Fibroblast of skin of scalp (primary cell): ENCODE results near the gene MARCHF3.
"Not testable (repeated sequence)": the region's sequence is repeated elsewhere in the genome, so short reads cannot be mapped to it uniquely, and the experiment has no call there.

Source experiments
- DNase-seq: peaks from one replicate; pipeline ENCODE4 v3.0.0-alpha.2; 2013

MARCHF3 gene

GRCh38 chr5:126949475-126949874 lies 80.9 kb downstream of the MARCHF3 start:
- DNase-seq, result no peak

DNA sequence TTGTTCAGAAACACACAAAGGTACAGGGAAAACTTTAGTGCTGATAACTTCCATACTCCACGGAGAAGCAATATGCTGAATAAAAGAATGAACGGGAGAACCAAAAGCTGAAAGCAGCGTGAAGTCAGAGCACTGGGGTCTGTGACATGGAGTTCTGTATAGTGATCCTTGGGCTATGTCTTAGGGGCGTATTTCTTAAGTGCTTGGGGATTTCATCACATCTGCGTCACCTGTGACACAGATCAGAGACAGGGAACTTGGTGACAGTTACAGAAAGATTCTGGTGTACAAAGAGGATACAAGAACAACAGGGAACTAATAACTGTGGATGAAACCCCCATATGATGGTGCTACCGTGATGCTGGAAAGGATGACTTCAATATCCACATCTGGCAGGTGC lies 81.9 kb downstream of the MARCHF3 start:
- DNase-seq, result no peak

- no peak for DNase-seq
Measured at GRCh38 chr5:126948011-126948355, 82.4 kb downstream of the MARCHF3 start.

DNA sequence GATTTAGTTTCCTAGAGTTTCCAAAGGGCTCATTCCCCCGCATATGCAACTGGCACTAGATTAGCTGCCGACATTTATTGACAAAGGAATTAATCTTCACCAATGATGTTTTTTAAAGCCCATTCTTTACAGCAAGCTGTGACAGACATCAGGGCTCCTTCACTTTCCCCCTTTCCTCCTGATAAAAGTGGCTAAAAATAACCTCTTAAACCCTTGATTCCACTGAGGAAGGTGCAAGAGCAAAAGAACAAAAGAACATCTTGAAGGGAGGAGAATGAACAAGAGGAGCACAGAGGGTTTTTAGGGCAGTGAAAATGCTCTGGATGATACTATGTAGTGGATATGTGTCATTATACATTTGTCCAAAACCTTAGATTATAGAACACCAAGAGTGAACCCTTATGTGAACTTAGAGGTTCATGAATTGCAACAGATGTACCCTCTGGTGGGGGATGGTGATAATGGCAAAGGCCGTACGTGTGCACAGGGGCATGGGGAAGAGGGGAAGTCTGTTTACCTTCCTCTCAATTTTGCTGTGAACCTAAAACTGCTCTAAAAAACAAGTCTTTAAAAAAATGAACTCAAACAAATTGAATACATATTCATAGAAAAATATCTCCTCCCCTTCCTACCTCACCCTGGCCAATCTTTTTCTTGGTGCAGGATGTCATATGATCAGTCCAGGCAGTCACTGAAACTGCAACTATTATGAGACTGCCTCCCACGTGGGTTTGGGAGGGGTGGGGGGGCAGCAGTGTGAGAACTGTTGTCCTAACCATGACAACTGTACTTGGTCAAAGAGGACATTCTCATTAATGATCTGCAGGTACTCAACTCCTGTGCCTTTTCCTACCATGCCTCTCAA lies 83.0 kb downstream of the MARCHF3 start:
- no peak for DNase-seq

DNA sequence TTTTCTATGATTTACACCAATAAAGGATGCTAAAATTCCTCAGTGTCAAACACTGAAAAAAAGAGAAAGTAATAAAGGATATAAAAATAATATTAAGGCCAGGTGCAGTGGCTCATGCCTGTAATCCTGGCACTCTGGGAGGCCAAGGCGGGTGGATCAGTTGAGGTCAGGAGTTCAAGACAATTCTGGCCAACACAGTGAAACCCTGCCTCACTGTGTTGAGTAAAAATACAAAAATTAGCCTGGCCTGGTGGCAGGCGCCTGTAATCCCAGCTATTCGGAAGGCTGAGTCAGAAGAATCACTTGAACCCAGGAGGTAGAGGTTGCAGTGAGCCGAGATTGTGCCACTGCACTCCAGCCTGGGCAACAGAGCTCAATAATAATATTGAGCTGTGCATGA lies 87.5 kb downstream of the MARCHF3 start:
- not testable (repeated sequence) for DNase-seq

DNA sequence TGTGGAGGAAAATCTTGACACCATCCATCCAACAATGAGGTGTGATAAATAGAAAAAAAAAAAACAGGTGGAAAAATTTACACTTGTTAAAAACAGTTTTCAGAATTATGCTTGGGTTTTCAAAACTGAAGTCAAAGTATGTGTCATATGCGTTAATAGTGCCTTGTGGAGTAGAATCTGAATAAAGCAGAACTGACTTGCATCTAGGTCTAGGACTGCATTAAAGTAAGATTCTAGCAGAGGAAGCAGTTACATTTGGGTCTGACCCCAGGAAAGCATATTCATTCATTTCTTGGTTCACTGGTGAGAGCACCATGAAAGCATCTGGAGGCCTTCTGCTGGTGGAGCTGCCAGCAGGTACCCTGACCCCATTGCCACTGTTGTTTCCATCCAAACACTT lies 89.0 kb downstream of the MARCHF3 start:
- DNase-seq, result no peak

- DNase-seq, result peak; percentile 13
Measured at GRCh38 chr5:126939887-126940286, 90.5 kb downstream of the MARCHF3 start.

DNA sequence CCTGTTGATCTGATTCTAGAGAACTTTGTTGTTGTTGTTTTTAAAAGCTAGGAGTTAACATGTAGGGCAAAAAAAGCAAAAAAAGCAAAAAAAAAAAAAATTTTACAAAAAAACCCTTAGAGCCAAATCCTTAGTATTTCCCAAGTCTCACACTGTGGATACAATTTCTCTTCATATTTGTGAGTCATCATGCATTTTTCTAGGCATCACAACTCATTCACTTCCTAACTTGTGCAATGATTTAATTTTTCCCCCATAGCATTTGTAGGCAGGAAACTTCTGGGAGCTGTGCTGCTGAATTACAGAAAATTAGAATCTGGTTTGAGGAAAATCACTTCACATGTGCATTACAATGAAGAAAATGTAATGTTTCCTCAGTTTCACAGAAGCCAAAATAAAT lies 91.9 kb downstream of the MARCHF3 start:
- peak; percentile 83 for DNase-seq

DNA sequence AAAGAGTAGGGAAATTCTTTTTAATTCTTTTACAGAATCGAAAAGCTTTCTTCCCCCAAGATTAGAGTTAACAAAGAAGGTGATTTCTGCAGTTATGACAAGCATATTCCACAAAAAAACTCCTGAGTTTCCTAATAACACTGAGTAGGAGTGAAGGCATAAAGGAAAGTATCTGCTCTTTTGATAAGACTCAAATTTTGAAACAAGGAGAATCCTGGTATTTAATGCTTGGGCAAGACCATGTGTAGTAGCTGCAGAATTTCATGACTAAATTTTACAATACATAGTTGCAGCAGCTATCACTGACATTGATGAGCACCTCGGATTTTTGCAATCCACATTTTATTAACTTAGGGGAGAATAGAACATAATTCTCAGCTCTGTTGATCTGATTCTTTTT lies 92.6 kb downstream of the MARCHF3 start:
- no peak for DNase-seq

DNA sequence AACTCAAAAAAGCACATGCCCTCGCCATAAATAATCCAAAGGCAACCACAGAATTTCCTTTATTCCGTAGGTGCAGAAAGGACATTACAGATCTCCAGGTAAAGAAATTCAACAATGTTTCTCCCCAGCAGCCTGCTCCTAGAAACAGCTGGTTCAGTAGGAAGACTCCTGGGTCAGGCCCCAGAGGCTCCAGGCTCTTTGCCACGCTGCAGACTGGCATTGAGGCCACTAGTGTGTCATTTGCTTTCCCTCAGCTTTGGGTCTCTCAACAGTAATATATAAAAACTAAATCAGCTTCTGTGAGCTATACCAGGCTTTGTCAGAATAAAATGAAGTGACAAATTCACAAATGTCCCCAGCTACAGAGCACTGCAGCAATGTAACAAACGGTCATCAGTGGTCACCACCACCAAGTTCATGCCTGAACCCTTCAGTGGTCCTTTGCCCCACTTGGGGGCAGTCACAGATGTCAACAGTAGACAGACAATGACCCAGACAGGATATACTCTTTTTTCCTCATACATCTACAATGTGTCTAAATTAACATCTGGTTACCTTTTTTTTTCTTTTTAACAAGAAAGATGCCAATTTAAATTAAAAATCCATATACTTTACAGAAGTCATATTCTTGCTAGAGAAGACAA lies 93.5 kb downstream of the MARCHF3 start:
- DNase-seq, result no peak

DNA sequence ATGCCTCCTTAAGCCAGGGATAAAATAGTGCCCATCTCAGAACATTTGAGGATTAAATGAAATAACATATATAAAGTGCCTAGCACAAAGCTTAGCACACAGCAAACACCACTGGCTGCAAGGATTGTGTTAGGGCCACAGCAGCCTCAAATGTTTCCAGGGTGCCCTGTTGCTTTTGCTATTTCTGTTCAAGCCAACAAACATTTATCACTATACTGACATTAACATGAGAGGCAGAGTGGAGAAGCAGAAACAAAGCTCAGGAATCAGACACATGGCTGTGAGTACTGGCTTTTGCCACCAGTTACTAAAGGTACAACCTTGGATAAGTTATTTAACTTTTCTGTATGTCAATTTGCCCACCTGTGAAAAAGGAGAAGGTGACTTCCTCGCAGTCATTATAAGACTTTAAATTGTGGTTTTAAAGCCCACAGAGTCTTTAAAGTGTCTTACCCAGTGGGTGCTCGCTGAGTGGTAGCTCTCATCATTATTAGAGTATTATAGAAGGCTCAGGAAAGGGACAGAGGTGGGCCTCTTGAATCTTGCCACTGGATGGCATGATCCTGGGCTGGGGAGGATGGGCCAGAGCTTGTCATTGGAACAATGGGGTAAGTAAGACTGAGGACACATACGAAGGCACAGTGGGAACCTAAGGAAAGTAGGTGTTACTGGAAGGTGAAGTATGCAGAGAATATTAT lies 98.2 kb downstream of the MARCHF3 start:
- no peak for DNase-seq

GRCh38 chr5:126928041-126928440 lies 102.3 kb downstream of the MARCHF3 start:
- DNase-seq, result no peak

DNA sequence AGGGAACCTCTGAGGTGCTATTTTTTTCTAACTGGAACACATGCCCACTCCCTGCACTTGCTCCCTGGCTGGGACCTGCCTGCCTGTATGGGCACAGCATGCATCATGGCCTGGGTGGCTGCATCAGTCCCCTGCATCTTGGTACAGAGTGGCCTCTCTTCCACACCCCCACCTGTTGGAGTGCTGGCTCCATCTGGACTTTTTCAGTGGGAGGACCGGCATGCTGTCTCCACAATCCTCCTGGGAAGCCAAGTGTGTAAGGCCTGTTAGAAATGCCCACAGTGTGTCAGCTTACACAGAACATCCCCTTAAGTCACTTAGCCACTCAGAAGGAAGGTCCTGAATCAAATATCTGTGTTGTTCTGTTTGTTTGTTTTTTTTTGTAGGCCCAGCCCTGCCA lies 102.9 kb downstream of the MARCHF3 start:
- DNase-seq, result no peak

DNA sequence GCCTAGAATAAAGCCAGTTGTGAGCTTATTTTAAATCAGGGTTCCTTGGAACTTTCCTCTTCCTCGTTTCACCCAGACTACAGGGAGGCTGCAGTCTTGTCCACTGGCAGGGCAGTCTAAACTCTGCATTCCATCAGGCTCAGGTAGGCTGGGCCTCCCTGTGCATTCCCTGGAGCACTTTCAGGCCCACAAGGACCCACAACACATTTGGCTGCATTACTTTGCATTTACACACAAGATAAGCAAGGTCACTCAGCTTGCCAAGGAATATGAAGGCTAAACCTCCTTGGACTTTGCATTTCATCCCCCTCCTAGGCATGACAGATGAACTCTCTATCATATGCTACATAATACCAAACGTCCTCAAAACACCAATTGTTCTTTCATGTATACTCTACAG lies 104.2 kb downstream of the MARCHF3 start:
- DNase-seq, result no peak

GRCh38 chr5:126925482-126925881 lies 104.9 kb downstream of the MARCHF3 start:
- DNase-seq, result no peak

- no peak for DNase-seq
Measured at GRCh38 chr5:126924331-126925033, 105.9 kb downstream of the MARCHF3 start.

DNA sequence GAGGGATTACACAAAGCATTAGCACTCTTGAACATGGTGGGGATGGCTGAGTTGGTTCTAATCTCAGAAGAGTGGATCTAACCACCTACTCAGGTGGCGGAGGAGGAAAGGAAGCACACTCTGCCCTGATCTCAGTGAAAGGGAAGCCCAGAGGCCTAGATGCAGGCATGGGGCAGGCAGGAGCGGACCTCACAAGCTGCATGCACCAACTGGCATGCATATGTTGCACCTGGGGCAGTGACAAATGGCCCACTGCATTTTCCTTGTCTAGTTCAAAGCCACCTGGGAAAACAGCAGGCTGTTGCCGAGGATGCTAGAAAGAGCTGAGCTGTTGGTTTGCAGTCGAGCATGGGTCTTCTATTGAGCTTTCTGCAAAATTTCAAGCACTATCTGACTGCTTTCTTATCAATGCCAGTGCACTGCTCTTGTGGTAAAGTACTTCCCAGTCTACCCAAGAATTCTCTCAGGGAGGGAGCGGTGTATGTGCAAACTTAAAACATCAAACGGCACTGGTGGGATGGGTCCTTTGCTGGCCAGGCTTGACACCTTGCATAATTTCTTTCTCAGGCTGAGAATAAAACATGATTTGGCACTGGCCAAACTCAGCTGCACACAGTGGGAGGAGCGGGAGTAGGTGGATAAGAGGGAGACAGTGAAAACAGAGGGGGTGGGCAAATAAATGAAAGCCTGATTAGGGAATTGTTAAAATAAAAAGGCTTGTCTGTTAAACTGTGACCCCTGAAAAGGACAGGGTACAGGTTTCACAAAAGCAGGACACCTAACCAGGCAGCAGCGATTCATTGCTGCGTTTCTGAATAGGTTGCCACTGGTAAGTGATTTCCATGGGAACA lies 108.9 kb downstream of the MARCHF3 start:
- no peak for DNase-seq

DNA sequence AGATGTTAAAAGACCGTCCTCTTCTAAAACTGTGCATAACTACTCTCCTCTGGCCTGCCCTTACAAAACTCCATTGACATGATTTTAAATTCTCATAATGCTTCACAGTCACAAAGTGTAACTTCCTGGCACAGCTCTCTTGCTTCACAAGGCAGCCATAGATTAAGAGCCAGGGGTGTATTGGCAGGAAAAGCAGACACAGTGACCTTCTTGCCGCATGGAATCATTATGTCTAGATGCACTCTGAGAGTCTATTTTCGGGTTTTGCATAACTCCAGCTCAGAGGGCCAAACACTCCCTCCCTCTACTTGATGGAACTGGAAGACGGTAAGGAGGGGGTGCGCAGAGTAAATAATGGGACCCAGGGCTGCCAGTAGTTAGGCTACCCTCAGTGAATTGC lies 110.1 kb downstream of the MARCHF3 start:
- DNase-seq, result peak; percentile 6

- no peak for DNase-seq
Measured at GRCh38 chr5:126919566-126919965, 110.8 kb downstream of the MARCHF3 start.

DNA sequence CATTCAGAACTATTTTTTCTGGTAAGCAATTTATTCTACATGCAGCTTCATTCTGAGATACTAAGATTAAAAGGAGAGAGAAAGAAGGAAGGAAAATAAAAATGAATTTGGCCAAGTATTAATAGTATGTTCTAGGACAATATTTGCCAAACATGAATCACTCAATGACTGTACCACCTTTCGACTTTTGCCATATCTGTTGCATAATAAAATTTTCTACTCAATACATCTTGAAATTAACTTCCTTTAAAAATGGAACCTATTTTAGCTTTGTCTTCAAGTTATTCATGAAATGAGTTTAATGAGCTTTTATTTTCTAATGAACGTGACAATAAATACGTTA lies 111.8 kb downstream of the MARCHF3 start:
- no peak for DNase-seq

GRCh38 chr5:126917918-126918614 lies 112.3 kb downstream of the MARCHF3 start:
- DNase-seq, result no peak

- DNase-seq, result no peak
Measured at GRCh38 chr5:126915496-126915895, 114.9 kb downstream of the MARCHF3 start.
